H9 (cell line): ENCODE data around the gene KCNN3. TPM values are rescaled to one million over a fixed set of nuclear protein-coding genes. Genes with fewer than 3 reads are reported as not detected.

Source experiments
- DNase-seq: peaks from one replicate; pipeline ENCODE4 v3.0.0-alpha.2; 2017
- H2AFZ ChIP-seq: one replicate; pipeline ENCODE4 v1.6.1; 2013; ENCODE audit warnings: mild to moderate bottlenecking, low read length, control low read depth, moderate library complexity
- H2AK5ac ChIP-seq: 2 replicates; pipeline ENCODE4 v1.6.1; 2013; ENCODE audit warnings: low read length, control low read depth, mixed read lengths; ENCODE audit not compliant: insufficient read length
- H2BK120ac ChIP-seq: one replicate; pipeline ENCODE4 v1.6.1; 2013; ENCODE audit warnings: low read depth, mild to moderate bottlenecking, low read length, control low read depth, inconsistent platforms; ENCODE audit not compliant: poor library complexity, severe bottlenecking
- H2BK12ac ChIP-seq: 2 replicates; pipeline ENCODE4 v1.6.1; 2013; ENCODE audit warnings: low read length, control low read depth, mixed read lengths, low read depth; ENCODE audit not compliant: insufficient read length
- H2BK15ac ChIP-seq: 2 replicates; pipeline ENCODE4 v1.6.1; 2013; ENCODE audit warnings: low read depth, low read length, control low read depth
- H2BK20ac ChIP-seq: one replicate; pipeline ENCODE4 v1.6.1; 2013; ENCODE audit warnings: low read depth, mild to moderate bottlenecking, low read length, control low read depth, inconsistent platforms; ENCODE audit not compliant: poor library complexity, severe bottlenecking
- H2BK5ac ChIP-seq: 2 replicates; pipeline ENCODE4 v1.6.1; 2013; ENCODE audit warnings: low read length, control low read depth, mixed read lengths; ENCODE audit not compliant: insufficient read length
- H3K14ac ChIP-seq: 2 replicates; pipeline ENCODE4 v1.6.1; 2013; ENCODE audit warnings: low read length, control low read depth; ENCODE audit not compliant: insufficient read depth
- H3K18ac ChIP-seq: 2 replicates; pipeline ENCODE4 v1.6.1; 2013; ENCODE audit warnings: low read depth, mild to moderate bottlenecking, mixed read lengths, low read length, control low read depth; ENCODE audit not compliant: insufficient read length
- H3K23ac ChIP-seq: 2 replicates; pipeline ENCODE4 v1.6.1; 2013; ENCODE audit warnings: low read length, control low read depth, mixed read lengths, low read depth; ENCODE audit not compliant: insufficient read length
- H3K23me2 ChIP-seq: 2 replicates; pipeline ENCODE4 v1.6.1; 2013; ENCODE audit warnings: low read depth, mild to moderate bottlenecking, mixed read lengths, low read length, control low read depth; ENCODE audit not compliant: insufficient read length, poor library complexity, severe bottlenecking
- H3K27ac ChIP-seq: 2 replicates; pipeline ENCODE4 v1.5.1; 2013; ENCODE audit warnings: low read length, control low read depth, mixed read lengths, low read depth; ENCODE audit not compliant: insufficient read length
- H3K27me3 ChIP-seq: 2 replicates; pipeline ENCODE4 v1.6.1; 2013; ENCODE audit warnings: low read length, control low read depth, inconsistent platforms; ENCODE audit not compliant: insufficient read depth
- H3K4ac ChIP-seq: 2 replicates; pipeline ENCODE4 v1.6.1; 2013; ENCODE audit warnings: low read depth, mild to moderate bottlenecking, control low read depth, inconsistent platforms, low read length, moderate library complexity
- H3K4me1 ChIP-seq: 2 replicates; pipeline ENCODE4 v1.6.1; 2013; ENCODE audit warnings: low read length, control low read depth, inconsistent platforms; ENCODE audit not compliant: insufficient read depth
- H3K4me2 ChIP-seq: 2 replicates; pipeline ENCODE4 v1.6.1; 2013; ENCODE audit warnings: low read length, control low read depth, mixed read lengths; ENCODE audit not compliant: insufficient read length, insufficient read depth
- H3K56ac ChIP-seq: 2 replicates; pipeline ENCODE4 v1.6.1; 2013; ENCODE audit warnings: low read depth, mild to moderate bottlenecking, mixed read lengths, low read length, control low read depth; ENCODE audit not compliant: insufficient read length
- H3K79me1 ChIP-seq: 2 replicates; pipeline ENCODE4 v1.6.1; 2013; ENCODE audit warnings: low read depth, mild to moderate bottlenecking, moderate library complexity, low read length, control low read depth, inconsistent platforms; ENCODE audit not compliant: insufficient read depth, poor library complexity, severe bottlenecking
- H3K79me2 ChIP-seq: 2 replicates; pipeline ENCODE4 v1.6.1; 2013; ENCODE audit warnings: low read length, control low read depth, inconsistent platforms; ENCODE audit not compliant: insufficient read depth
- H3K9ac ChIP-seq: 2 replicates; pipeline ENCODE4 v1.6.1; 2013; ENCODE audit warnings: low read length, control low read depth, mixed read lengths; ENCODE audit not compliant: insufficient read length; ENCODE audit errors: extremely low read depth
- H3K9me3 ChIP-seq: one replicate; pipeline ENCODE4 v1.6.1; 2013; ENCODE audit warnings: low read depth, low read length, inconsistent platforms; ENCODE audit not compliant: control insufficient read depth
- H3T11ph ChIP-seq: one replicate; pipeline ENCODE4 v1.6.1; 2013; ENCODE audit warnings: mild to moderate bottlenecking, low read length, control low read depth, inconsistent platforms
- H4K20me1 ChIP-seq: one replicate; pipeline ENCODE4 v1.6.1; 2013; ENCODE audit not compliant: control insufficient read depth, insufficient read length, insufficient read depth
- H4K5ac ChIP-seq: 2 replicates; pipeline ENCODE4 v1.6.1; 2013; ENCODE audit warnings: low read depth, mild to moderate bottlenecking, mixed read lengths, low read length, control low read depth; ENCODE audit not compliant: insufficient read length
- H4K8ac ChIP-seq: replicated peaks from 2 replicates; pipeline ENCODE4 v1.6.1; 2013; ENCODE audit warnings: low read length, control low read depth, mixed read lengths, low read depth; ENCODE audit not compliant: insufficient read length
- H4K91ac ChIP-seq: 2 replicates; pipeline ENCODE4 v1.6.1; 2013; ENCODE audit warnings: low read depth, mild to moderate bottlenecking, moderate library complexity, mixed read lengths, low read length, control low read depth; ENCODE audit not compliant: insufficient read length
- H3K27ac Mint-ChIP-seq, 3 experiments: 2 replicates in 2 of 3; 3 replicates in 1 of 3; pipeline ENCODE4 v1.8.0; 2020 to 2021; ENCODE audit warnings: mixed read lengths in 3 of 3, mild to moderate bottlenecking in 1 of 3, moderate library complexity in 1 of 3
- H3K27me3 Mint-ChIP-seq: 2 replicates; pipeline ENCODE4 v1.8.0; 2021; ENCODE audit warnings: low read depth, mild to moderate bottlenecking, moderate library complexity, mixed read lengths
- H3K36me3 Mint-ChIP-seq, 3 experiments: 2 replicates in 2 of 3; 3 replicates in 1 of 3; pipeline ENCODE4 v1.8.0; 2020 to 2021; ENCODE audit warnings: low read depth in 3 of 3, mixed read lengths in 3 of 3; ENCODE audit not compliant: insufficient read depth in 1 of 3
- H3K4me1 Mint-ChIP-seq, 2 experiments: 2 replicates each; pipeline ENCODE4 v1.8.0; 2020; ENCODE audit warnings: mixed read lengths in 2 of 2
- H3K4me3 Mint-ChIP-seq, 2 experiments: 2 replicates in 1 of 2; 3 replicates in 1 of 2; pipeline ENCODE4 v1.8.0; 2020 to 2021; ENCODE audit warnings: mild to moderate bottlenecking in 2 of 2, mixed read lengths in 2 of 2, moderate library complexity in 1 of 2
- H3K9me3 Mint-ChIP-seq, 2 experiments: 2 replicates in 1 of 2; 3 replicates in 1 of 2; pipeline ENCODE4 v1.8.0; 2020; ENCODE audit warnings: mild to moderate bottlenecking in 2 of 2, mixed read lengths in 2 of 2, moderate library complexity in 1 of 2
- WGBS: extraction: QIAGEN DNeasy Blood & Tissue Kit; methylation state at CpG from one replicate; pipeline ENCODE4 v1.1.7; 2013; ENCODE audit warnings: missing lambda C conversion rate, low lambda C conversion rate, mixed read lengths; ENCODE audit not compliant: insufficient read length; ENCODE audit errors: extremely low coverage; 5-methylcytosine and 5-hydroxymethylcytosine counted together
- total RNA-seq: library from RNA; stranded (reverse); gene quantifications from 2 replicates; pipeline ENCODE4 v1.2.1, GENCODE V29; 2021
- TF ChIP-seq, protein P1 (sequence below): fragments of 200-600 bp; sonication (generic); conservative IDR thresholded peaks from 3 replicates; pipeline ENCODE4 v1.8.0; 2021; ENCODE audit warnings: antibody characterized with exemption, mild to moderate bottlenecking

Gene KCNN3
- total RNA-seq, 1 experiment from 2014 or later: 0.83 TPM

DNA sequence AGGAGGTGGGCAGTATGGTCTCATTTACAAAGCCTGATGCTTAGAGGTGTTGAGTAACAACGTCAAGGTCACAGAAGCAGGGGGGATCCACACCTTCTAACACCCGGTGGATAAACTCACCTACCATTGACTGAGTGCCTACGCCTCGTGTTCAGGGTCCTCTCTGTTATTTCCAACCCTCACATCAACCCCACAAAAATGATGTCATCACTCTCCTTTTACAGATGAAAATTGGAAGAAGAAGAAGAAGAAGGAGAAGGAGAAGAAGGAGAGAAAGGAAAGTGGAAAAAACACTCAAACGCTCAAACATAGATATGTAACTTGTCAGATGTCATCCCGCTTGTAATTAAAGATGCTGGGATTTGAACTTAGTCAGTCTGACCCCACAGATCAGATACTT is 653 bp upstream of the KCNN3 start:
- Histone ChIP-seq H2BK15ac (no peak overlapping the region), H3K18ac (no peak overlapping the region), H4K91ac (no peak overlapping the region), H3K9me3 (no peaks in the 10 kb centered on the region), H3K4me1 (peaks cover 4% of the 10 kb centered on the region), H3K14ac (no peak overlapping the region), H2BK20ac (no peak overlapping the region), H3K23ac (no peak overlapping the region), H3K9ac (no peak overlapping the region), H3K79me2 (no peaks in the 10 kb centered on the region), H2AK5ac (no peak overlapping the region), H2AFZ (no peak overlapping the region), H3K4me2 (peak overlapping the region; percentile 54), H3T11ph (no peak overlapping the region), H3K27ac (no peak overlapping the region), H4K5ac (no peak overlapping the region), H3K27me3 (peaks cover 4% of the 10 kb centered on the region; the same call in 1 of the 2 replicates), H4K20me1 (no peaks in the 10 kb centered on the region), H2BK120ac (no peak overlapping the region), H2BK12ac (no peak overlapping the region), H3K4ac (no peak overlapping the region), H3K23me2 (peaks cover 8% of the 10 kb centered on the region), H2BK5ac (no peak overlapping the region), H3K56ac (no peak overlapping the region), H3K79me1 (no peaks in the 10 kb centered on the region), H4K8ac (no peak overlapping the region)
- H3K9me3 Mint-ChIP-seq: no peaks in the 10 kb centered on the region; a peak in 1 of 5 replicates
- TF ChIP-seq, protein P1, sequence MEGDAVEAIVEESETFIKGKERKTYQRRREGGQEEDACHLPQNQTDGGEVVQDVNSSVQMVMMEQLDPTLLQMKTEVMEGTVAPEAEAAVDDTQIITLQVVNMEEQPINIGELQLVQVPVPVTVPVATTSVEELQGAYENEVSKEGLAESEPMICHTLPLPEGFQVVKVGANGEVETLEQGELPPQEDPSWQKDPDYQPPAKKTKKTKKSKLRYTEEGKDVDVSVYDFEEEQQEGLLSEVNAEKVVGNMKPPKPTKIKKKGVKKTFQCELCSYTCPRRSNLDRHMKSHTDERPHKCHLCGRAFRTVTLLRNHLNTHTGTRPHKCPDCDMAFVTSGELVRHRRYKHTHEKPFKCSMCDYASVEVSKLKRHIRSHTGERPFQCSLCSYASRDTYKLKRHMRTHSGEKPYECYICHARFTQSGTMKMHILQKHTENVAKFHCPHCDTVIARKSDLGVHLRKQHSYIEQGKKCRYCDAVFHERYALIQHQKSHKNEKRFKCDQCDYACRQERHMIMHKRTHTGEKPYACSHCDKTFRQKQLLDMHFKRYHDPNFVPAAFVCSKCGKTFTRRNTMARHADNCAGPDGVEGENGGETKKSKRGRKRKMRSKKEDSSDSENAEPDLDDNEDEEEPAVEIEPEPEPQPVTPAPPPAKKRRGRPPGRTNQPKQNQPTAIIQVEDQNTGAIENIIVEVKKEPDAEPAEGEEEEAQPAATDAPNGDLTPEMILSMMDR: no peak
- peak overlapping the region in 1 of 2 experiments; percentile 88; a peak in 1 of 5 replicates for H3K4me3 Mint-ChIP-seq
- peaks cover 28% of the 10 kb centered on the region for H3K27me3 Mint-ChIP-seq
- H3K36me3 Mint-ChIP-seq: no peaks in the 10 kb centered on the region; a peak in 1 of 7 replicates
- DNase-seq: no peak
- no CpG with 5 or more reads among the region's 6 CpGs for WGBS
- H3K27ac Mint-ChIP-seq: no peak overlapping the region
- H3K4me1 Mint-ChIP-seq: peaks cover 38 to 51% of the 10 kb centered on the region in 2 experiments
